HepG2 (cell line): ENCODE results near the gene ZNF816. TPM values are rescaled to one million over a fixed set of nuclear protein-coding genes. Genes with fewer than 3 reads are reported as not detected.

Experiments used
- ATAC-seq: fragments of 200-7000 bp; cut with Tn5 transposase; 3 replicates; pipeline ENCODE4 v1.9.1; 2020; ENCODE audit warnings: mild to moderate bottlenecking, moderate library complexity
- BruUV-seq: library from RNA; stranded (reverse); fragments of 400-500 nt; replicated peaks from 2 replicates; lab custom pipeline; 2021; lab: Mats Ljungman, UMichigan
- CTCF ChIA-PET: fragments of 300-600 bp; formaldehyde crosslinking; extraction: SDS; loops from one replicate; lab custom pipeline; 2021; ENCODE audit warnings: low total read pairs, inconsistent platforms, low intra/inter-chr PET ratio; lab: Yijun Ruan, JAX
- POLR2A ChIA-PET: fragments of 350-600 bp; sonication (Branson Sonifier 250); formaldehyde crosslinking; loops from one replicate; lab custom pipeline; 2020; ENCODE audit warnings: antibody characterized with exemption, inconsistent platforms; lab: Yijun Ruan, JAX
- DNase-seq: peaks from one replicate; pipeline ENCODE4 v3.0.0-alpha.2; 2015; ENCODE audit warnings: low spot score
- FAIRE-seq: peaks from 3 replicates; lab custom pipeline; 2011; peaks lifted over from hg19 to GRCh38; lab: Jason Lieb, UNC
- H2AFZ ChIP-seq: one replicate; pipeline ENCODE4 v1.6.1; 2011; ENCODE audit warnings: low read length, inconsistent platforms
- H3K27ac ChIP-seq: fragments of 300-600 bp; 3 replicates; pipeline ENCODE4 v1.8.0; 2011; ENCODE audit warnings: mixed run types, mild to moderate bottlenecking, mixed read lengths, low read length, inconsistent platforms; ENCODE audit not compliant: insufficient read depth; ENCODE audit errors: extremely low read length
- H3K27me3 ChIP-seq, 2 experiments: fragments of 200-600 bp in 1 of 2; 2 replicates in 1 of 2; 3 replicates in 1 of 2; pipeline versions ENCODE4 v1.6.0 to v1.8.0; 2011; ENCODE audit warnings: low read length in 2 of 2, mild to moderate bottlenecking in 2 of 2, moderate library complexity in 2 of 2, inconsistent platforms in 1 of 2; ENCODE audit not compliant: insufficient read depth in 2 of 2, control insufficient read depth in 1 of 2
- H3K36me3 ChIP-seq, 2 experiments: fragments of 200-600 bp in 1 of 2; replicated peaks in 1 of 2; 2 replicates in 1 of 2; 3 replicates in 1 of 2; pipeline versions ENCODE4 v1.5.1 to v1.8.0; 2011; ENCODE audit warnings: low read length in 2 of 2, inconsistent platforms in 1 of 2; ENCODE audit not compliant: insufficient read depth in 2 of 2, control insufficient read depth in 1 of 2
- H3K4me1 ChIP-seq: 2 replicates; pipeline ENCODE4 v1.5.1; 2012; ENCODE audit warnings: low read length, inconsistent platforms; ENCODE audit not compliant: insufficient read depth
- H3K4me2 ChIP-seq: 2 replicates; pipeline ENCODE4 v1.6.0; 2011; ENCODE audit warnings: low read depth, low read length, inconsistent platforms
- H3K4me3 ChIP-seq, 3 experiments: fragments of 200-600 bp in 1 of 3; sonication (generic), shearing (Covaris generic) in 1 of 3; replicated peaks in 1 of 3; 2 replicates each; pipeline ENCODE4 v1.5.1; 2011 to 2016; ENCODE audit warnings: low read length in 3 of 3, inconsistent platforms in 2 of 3, low read depth in 2 of 3, mild to moderate bottlenecking in 2 of 3, control low read depth in 1 of 3, mixed read lengths in 1 of 3; ENCODE audit not compliant: insufficient read depth in 1 of 3
- H3K79me2 ChIP-seq: one replicate; pipeline ENCODE4 v1.6.1; 2011; ENCODE audit warnings: low read length, inconsistent platforms; ENCODE audit not compliant: insufficient read depth
- H3K9ac ChIP-seq: 2 replicates; pipeline ENCODE4 v1.6.0; 2011; ENCODE audit warnings: mild to moderate bottlenecking, low read depth, low read length, inconsistent platforms; ENCODE audit not compliant: insufficient read depth
- H3K9me3 ChIP-seq: 2 replicates; pipeline ENCODE4 v1.5.1; 2012; ENCODE audit warnings: mild to moderate bottlenecking, low read length
- H4K20me1 ChIP-seq: 2 replicates; pipeline ENCODE4 v1.6.0; 2011; ENCODE audit warnings: inconsistent platforms, mild to moderate bottlenecking, low read length, moderate library complexity; ENCODE audit not compliant: insufficient read depth
- ARNTL ChIP-seq: sonication (generic); formaldehyde crosslinking; IDR thresholded peaks from 2 replicates; pipeline ENCODE4 v1.4.0; 2020; ENCODE audit warnings: mild to moderate bottlenecking, missing genetic modification reagents
- FOXA1 ChIP-seq, 2 experiments: fragments of 450-650 bp in 1 of 2; sonication (generic) in 1 of 2; formaldehyde crosslinking in 1 of 2; IDR thresholded peaks; 2 replicates each; pipeline versions ENCODE4 v1.4.0 to v1.6.1; 2016 to 2020; ENCODE audit warnings: missing genetic modification reagents in 1 of 2
- SP4 ChIP-seq: sonication (generic); formaldehyde crosslinking; IDR thresholded peaks from 2 replicates; pipeline ENCODE4 v1.8.1; 2023; ENCODE audit warnings: mild to moderate bottlenecking, missing genetic modification reagents
- WGBS: methylation state at CpG from one replicate; pipeline ENCODE4 v1.1.6; 2017; ENCODE audit warnings: low lambda C conversion rate; 5-methylcytosine and 5-hydroxymethylcytosine counted together
- in situ Hi-C: cut with HindIII; loops from 2 replicates; pipeline ENCODE4 v1.10.0; 2017; ENCODE audit warnings: low pct_unique_long_range_greater_than_20kb; ENCODE audit not compliant: extremely low pct_ligation_motif_present
- intact Hi-C: fragments of 100-400 bp; cut with micrococcal nuclease; formaldehyde crosslinking; loops from one replicate; pipeline ENCODE4 v1.10.0; 2022; ENCODE audit not compliant: unreplicated experiment
- polyA plus RNA-seq, 8 experiments: library from polyadenylated mRNA; depleted of rRNA in 3 of 8; stranded (reverse) in 7 of 8; unstranded in 1 of 8; fragments of >200 nt; fragmentation: Illumina TruSeq in 4 of 8; extraction: Trizol in 4 of 8; gene quantifications; 2 replicates each; pipeline versions ENCODE4 v1.2.1 to v1.2.3, GENCODE V29; 2011 to 2016; ENCODE audit warnings: low read depth in 4 of 8, missing spikeins in 1 of 8, mixed read lengths in 1 of 8; ENCODE audit not compliant: insufficient read depth in 1 of 8
- total RNA-seq, 5 experiments: library from RNA; depleted of rRNA; stranded (reverse); fragments of >200 nt; fragmentation: Illumina TruSeq; extraction: Trizol; gene quantifications; 2 replicates each; pipeline ENCODE4 v1.2.3, GENCODE V29; 2016; ENCODE audit warnings: low read depth in 1 of 5
- TF ChIP-seq, protein P1 (sequence below): sonication (generic); formaldehyde crosslinking; IDR thresholded peaks from 2 replicates; pipeline ENCODE4 v1.4.0; 2020; ENCODE audit warnings: mild to moderate bottlenecking, missing genetic modification reagents, borderline replicate concordance
- TF ChIP-seq, protein P2 (sequence below): IDR thresholded peaks from 2 replicates; pipeline ENCODE4 v1.6.1; 2016; ENCODE audit warnings: control low read depth

ZNF816 gene
- total and polyA plus RNA-seq, 2 of the 13 experiments (the other 11 are each of a cell fraction or from before 2014, with no cell fraction given): 5.2 to 14.1 TPM

DNA sequence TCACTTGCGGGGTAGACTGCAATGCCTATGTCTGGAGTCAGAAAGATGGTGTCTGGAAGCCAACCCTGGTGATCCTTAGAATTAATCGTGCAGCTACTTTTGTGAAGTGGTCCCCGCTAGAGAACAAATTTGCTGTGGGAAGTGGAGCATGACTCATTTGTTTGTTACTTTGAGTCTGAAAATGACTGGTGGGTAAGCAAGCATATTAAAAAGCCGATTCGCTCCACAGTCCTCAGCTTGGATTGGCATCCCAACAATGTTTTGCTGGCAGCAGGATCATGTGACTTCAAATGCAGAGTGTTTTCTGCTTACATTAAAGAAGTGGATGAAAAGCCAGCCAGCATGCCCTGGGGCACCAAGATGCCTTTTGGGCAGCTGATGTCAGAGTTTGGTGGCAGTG, 41.6 kb upstream of the ZNF816 start:
- Histone ChIP-seq H3K4me3 (no peak overlapping the region), H3K27me3 (peaks cover 0 to 14% of the 10 kb centered on the region in 2 experiments; a peak in 1 of 5 replicates), H3K4me1 (no peaks in the 10 kb centered on the region), H4K20me1 (no peaks in the 10 kb centered on the region), H3K79me2 (no peaks in the 10 kb centered on the region), H3K27ac (no peak overlapping the region), H3K4me2 (no peak overlapping the region), H3K9me3 (peaks cover 37% of the 10 kb centered on the region), H2AFZ (no peak overlapping the region), H3K36me3 (no peaks in the 10 kb centered on the region), H3K9ac (no peak overlapping the region)
- no peak for ATAC-seq
- no peak for FAIRE-seq
- no TSS peak for BruUV-seq
- ChIA-PET CTCF (no interaction called here), POLR2A (no interaction called here)
- intact Hi-C loops (no loop called here), in situ Hi-C loops (no loop called here)
- TF ChIP-seq, protein P1, sequence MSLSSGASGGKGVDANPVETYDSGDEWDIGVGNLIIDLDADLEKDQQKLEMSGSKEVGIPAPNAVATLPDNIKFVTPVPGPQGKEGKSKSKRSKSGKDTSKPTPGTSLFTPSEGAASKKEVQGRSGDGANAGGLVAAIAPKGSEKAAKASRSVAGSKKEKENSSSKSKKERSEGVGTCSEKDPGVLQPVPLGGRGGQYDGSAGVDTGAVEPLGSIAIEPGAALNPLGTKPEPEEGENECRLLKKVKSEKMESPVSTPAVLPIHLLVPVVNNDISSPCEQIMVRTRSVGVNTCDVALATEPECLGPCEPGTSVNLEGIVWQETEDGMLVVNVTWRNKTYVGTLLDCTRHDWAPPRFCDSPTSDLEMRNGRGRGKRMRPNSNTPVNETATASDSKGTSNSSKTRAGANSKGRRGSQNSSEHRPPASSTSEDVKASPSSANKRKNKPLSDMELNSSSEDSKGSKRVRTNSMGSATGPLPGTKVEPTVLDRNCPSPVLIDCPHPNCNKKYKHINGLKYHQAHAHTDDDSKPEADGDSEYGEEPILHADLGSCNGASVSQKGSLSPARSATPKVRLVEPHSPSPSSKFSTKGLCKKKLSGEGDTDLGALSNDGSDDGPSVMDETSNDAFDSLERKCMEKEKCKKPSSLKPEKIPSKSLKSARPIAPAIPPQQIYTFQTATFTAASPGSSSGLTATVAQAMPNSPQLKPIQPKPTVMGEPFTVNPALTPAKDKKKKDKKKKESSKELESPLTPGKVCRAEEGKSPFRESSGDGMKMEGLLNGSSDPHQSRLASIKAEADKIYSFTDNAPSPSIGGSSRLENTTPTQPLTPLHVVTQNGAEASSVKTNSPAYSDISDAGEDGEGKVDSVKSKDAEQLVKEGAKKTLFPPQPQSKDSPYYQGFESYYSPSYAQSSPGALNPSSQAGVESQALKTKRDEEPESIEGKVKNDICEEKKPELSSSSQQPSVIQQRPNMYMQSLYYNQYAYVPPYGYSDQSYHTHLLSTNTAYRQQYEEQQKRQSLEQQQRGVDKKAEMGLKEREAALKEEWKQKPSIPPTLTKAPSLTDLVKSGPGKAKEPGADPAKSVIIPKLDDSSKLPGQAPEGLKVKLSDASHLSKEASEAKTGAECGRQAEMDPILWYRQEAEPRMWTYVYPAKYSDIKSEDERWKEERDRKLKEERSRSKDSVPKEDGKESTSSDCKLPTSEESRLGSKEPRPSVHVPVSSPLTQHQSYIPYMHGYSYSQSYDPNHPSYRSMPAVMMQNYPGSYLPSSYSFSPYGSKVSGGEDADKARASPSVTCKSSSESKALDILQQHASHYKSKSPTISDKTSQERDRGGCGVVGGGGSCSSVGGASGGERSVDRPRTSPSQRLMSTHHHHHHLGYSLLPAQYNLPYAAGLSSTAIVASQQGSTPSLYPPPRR (CRISPR knock-in tag): no peak
- no peak for TF ChIP-seq SP4 (CRISPR knock-in tag)
- no peak for DNase-seq
- WGBS: 40% methylated on average over 5 of the region's 5 CpGs

DNA sequence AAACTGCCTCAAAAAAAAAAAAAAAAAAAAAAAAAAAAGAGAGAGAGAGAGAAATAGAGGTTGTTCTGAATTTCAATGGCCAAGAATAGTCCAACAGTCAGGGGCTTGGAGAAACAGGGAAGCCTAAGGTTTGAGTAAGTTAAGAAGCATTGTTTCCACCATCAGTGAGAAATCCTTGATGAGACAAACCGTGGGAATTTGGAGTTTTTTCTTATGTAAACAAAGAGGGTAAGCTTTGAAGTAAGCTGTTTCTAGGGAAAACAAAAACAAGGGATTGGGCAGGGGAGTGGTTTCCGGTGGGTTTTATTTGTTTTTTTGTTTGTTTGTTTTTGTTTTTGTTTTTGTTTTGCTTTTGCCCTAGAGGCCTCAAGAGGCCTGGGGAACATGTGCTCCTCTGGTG, 39.8 kb upstream of the ZNF816 start:
- Histone ChIP-seq H3K27me3 (no peaks in the 10 kb centered on the region), H3K4me3 (no peak overlapping the region), H3K9ac (no peak overlapping the region), H3K9me3 (peaks cover 35% of the 10 kb centered on the region), H3K36me3 (no peaks in the 10 kb centered on the region), H4K20me1 (no peaks in the 10 kb centered on the region), H2AFZ (no peak overlapping the region), H3K27ac (no peak overlapping the region), H3K4me2 (no peak overlapping the region), H3K79me2 (no peaks in the 10 kb centered on the region), H3K4me1 (no peaks in the 10 kb centered on the region)
- DNase-seq (no peak), FAIRE-seq (no peak), ATAC-seq (no peak)
- TF ChIP-seq FOXA1 (IDR thresholded peaks at IDR 0.05): 0 out of 2 replicates have a peak, but pooled peaks have one; percentile 21
- TF ChIP-seq FOXA1 (CRISPR knock-in tag; IDR thresholded peaks at IDR 0.05): no peak
- no peak for TF ChIP-seq ARNTL
- TF ChIP-seq, protein P2, sequence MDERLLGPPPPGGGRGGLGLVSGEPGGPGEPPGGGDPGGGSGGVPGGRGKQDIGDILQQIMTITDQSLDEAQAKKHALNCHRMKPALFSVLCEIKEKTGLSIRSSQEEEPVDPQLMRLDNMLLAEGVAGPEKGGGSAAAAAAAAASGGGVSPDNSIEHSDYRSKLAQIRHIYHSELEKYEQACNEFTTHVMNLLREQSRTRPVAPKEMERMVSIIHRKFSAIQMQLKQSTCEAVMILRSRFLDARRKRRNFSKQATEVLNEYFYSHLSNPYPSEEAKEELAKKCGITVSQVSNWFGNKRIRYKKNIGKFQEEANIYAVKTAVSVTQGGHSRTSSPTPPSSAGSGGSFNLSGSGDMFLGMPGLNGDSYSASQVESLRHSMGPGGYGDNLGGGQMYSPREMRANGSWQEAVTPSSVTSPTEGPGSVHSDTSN (CRISPR knock-in tag): no peak
- ChIA-PET POLR2A (no interaction called here), CTCF (no interaction called here)
- BruUV-seq: no TSS peak
- in situ Hi-C loops (no loop called here), intact Hi-C loops (no loop called here)
- 0% methylated on average over 2 of the region's 2 CpGs for WGBS
